ENCODE data around the gene RMP24.

The RMP24 gene

GRCh38 chr18:35948080-35948479 lies 24.4 kb upstream of the RMP24 start:
- Histone ChIP-seq H3K4me3 (no peak overlapping the region), H3K4me1 (peaks cover 0 to 8% (median 5%) of the 10 kb centered on the region in 4 donors), H3K27me3 (peaks cover 0 to 3% (median 0%) of the 10 kb centered on the region in 3 donors), H3K9me3 (no peaks in the 10 kb centered on the region), H3K27ac (no peak overlapping the region), H3K36me3 (no peaks in the 10 kb centered on the region)
- TF ChIP-seq CTCF (IDR thresholded peaks at IDR 0.05) (no peak), POLR2AphosphoS5 (IDR thresholded peaks at IDR 0.05) (no peak), EP300 (IDR thresholded peaks at IDR 0.05) (no peak), POLR2A (IDR thresholded peaks at IDR 0.05) (no peak)
- intact Hi-C loops (cut with DNase I), result no loop called here
- no peak for DNase-seq
- WGBS, 2 donors, result 74 to 79% methylated on average over 3 of the region's 3 CpGs

GRCh38 chr18:35949090-35949489 lies 23.4 kb upstream of the RMP24 start:
- peak overlapping the region in 1 of 4 donors; percentile 68 for H3K27ac ChIP-seq
- no peak for DNase-seq
- no peaks in the 10 kb centered on the region for H3K36me3 ChIP-seq
- H3K9me3 ChIP-seq, result no peaks in the 10 kb centered on the region
- TF ChIP-seq EP300 (IDR thresholded peaks at IDR 0.05), result no peak
- TF ChIP-seq CTCF (IDR thresholded peaks at IDR 0.05), result no peak
- TF ChIP-seq POLR2A (IDR thresholded peaks at IDR 0.05), result no peak
- TF ChIP-seq POLR2AphosphoS5 (IDR thresholded peaks at IDR 0.05), result no peak
- H3K4me3 ChIP-seq, result no peak overlapping the region
- 63 to 75% methylated on average over 6 of the region's 6 CpGs for WGBS, 2 donors
- intact Hi-C loops (cut with DNase I), result no loop called here
- H3K4me1 ChIP-seq, result peaks cover 0 to 8% (median 5%) of the 10 kb centered on the region in 4 donors
- peaks cover 0 to 3% (median 0%) of the 10 kb centered on the region in 3 donors for H3K27me3 ChIP-seq

- Histone ChIP-seq H3K27me3 (peaks cover 0 to 3% (median 0%) of the 10 kb centered on the region in 3 donors), H3K27ac (peak overlapping the region in 2 of 4 donors; percentile 18 to 68), H3K4me1 (peaks cover 0 to 8% (median 5%) of the 10 kb centered on the region in 4 donors), H3K36me3 (no peaks in the 10 kb centered on the region), H3K9me3 (no peaks in the 10 kb centered on the region), H3K4me3 (peak overlapping the region; percentile 31 to 56 (median 48))
- intact Hi-C loops (cut with DNase I), result loop anchor here (1.0 kb wide), 1 partner anchor 194 kb away; no protein-coding TSS in a partner anchor
- no peak for TF ChIP-seq EP300 (IDR thresholded peaks at IDR 0.05)
- peak; percentile 60 to 95 (median 84) for TF ChIP-seq CTCF (IDR thresholded peaks at IDR 0.05)
- 7 to 9% methylated on average over 54 of the region's 54 CpGs for WGBS, 2 donors
- peak; percentile 73 for DNase-seq
Observed at GRCh38 chr18:35949903-35950627, 22.4 kb upstream of the RMP24 start.

- H3K36me3 ChIP-seq, result no peaks in the 10 kb centered on the region
- H3K4me1 ChIP-seq, result peaks cover 0 to 8% (median 5%) of the 10 kb centered on the region in 4 donors
- no peaks in the 10 kb centered on the region for H3K9me3 ChIP-seq
- 15 to 20% methylated on average over 6 of the region's 6 CpGs for WGBS, 2 donors
- H3K27me3 ChIP-seq, result peaks cover 0 to 3% (median 0%) of the 10 kb centered on the region in 3 donors
- DNase-seq, result no peak
- intact Hi-C loops (cut with DNase I), result loop anchor here (1.0 kb wide), 1 partner anchor 194 kb away; no protein-coding TSS in a partner anchor
- H3K27ac ChIP-seq, result no peak overlapping the region
- peak overlapping the region in 3 of 4 donors; percentile 44 to 56 (median 52) for H3K4me3 ChIP-seq
- TF ChIP-seq POLR2A (IDR thresholded peaks at IDR 0.05), result no peak
- TF ChIP-seq POLR2AphosphoS5 (IDR thresholded peaks at IDR 0.05), result no peak
Observed at GRCh38 chr18:35950628-35950982, 21.9 kb upstream of the RMP24 start.

- WGBS, 2 donors, result 80 to 90% methylated on average over 1 of the region's 1 CpG
- intact Hi-C loops (cut with DNase I), result no loop called here
- no peak for DNase-seq
Observed at GRCh38 chr18:35953688-35954087, 18.8 kb upstream of the RMP24 start.

More at GRCh38 chr18:35953688-35954087, 18.8 kb upstream of the RMP24 start:
- Histone ChIP-seq H3K27me3 (peaks cover 0 to 3% (median 0%) of the 10 kb centered on the region in 3 donors), H3K4me3 (no peak overlapping the region), H3K27ac (no peak overlapping the region), H3K9me3 (no peaks in the 10 kb centered on the region), H3K4me1 (peaks cover 0 to 8% (median 5%) of the 10 kb centered on the region in 4 donors), H3K36me3 (no peaks in the 10 kb centered on the region)
- TF ChIP-seq CTCF (IDR thresholded peaks at IDR 0.05), result no peak
